HL-60 (cell line): Measurements from ENCODE around the gene SERPINA1.

Experiments used
- CTCF ChIP-seq: IDR thresholded peaks from one replicate; pipeline ENCODE4 v1.5.1; 2011; ENCODE audit warnings: low read length, control low read depth, inconsistent platforms; ENCODE audit not compliant: insufficient read depth
- POLR2AphosphoS5 ChIP-seq: IDR thresholded peaks from 2 replicates; pipeline ENCODE4 v1.6.1; 2012; ENCODE audit warnings: low read depth
- REST ChIP-seq: IDR thresholded peaks from 2 replicates; pipeline ENCODE4 v1.6.1; 2012; ENCODE audit warnings: low read depth; ENCODE audit not compliant: insufficient replicate concordance
- SPI1 ChIP-seq: IDR thresholded peaks from 2 replicates; pipeline ENCODE4 v1.6.1; 2012; ENCODE audit warnings: low read depth, mild to moderate bottlenecking, borderline replicate concordance

GRCh38 chr14:94363151-94363624 is 25.2 kb downstream of the SERPINA1 start:
- TF ChIP-seq CTCF = no peak
- TF ChIP-seq REST = no peak
- TF ChIP-seq POLR2AphosphoS5 = no peak
- no peak for TF ChIP-seq SPI1
